GM12874 (cell line): ENCODE results near the gene ARL4D.

Experiments used
- CTCF ChIP-seq: IDR thresholded peaks from 2 replicates; pipeline ENCODE4 v1.5.1; 2011; ENCODE audit warnings: low read depth, mild to moderate bottlenecking, control low read depth, low read length, moderate library complexity; ENCODE audit not compliant: insufficient read depth

Gene ARL4D

GRCh38 chr17:43389046-43389947 lies 9.5 kb upstream of the ARL4D start:
- peak; percentile 82 for TF ChIP-seq CTCF

GRCh38 chr17:43392397-43392796 lies 6.4 kb upstream of the ARL4D start:
- TF ChIP-seq CTCF = no peak

- peak; percentile 76 for TF ChIP-seq CTCF
These were observed 4.8 kb upstream of the ARL4D start for GRCh38 chr17:43393944-43394482.

- TF ChIP-seq CTCF = no peak
These were observed 3.6 kb upstream of the ARL4D start for GRCh38 chr17:43395165-43395564.

- no peak for TF ChIP-seq CTCF
These were observed 2.2 kb upstream of the ARL4D start for GRCh38 chr17:43396491-43397060.

GRCh38 chr17:43399839-43400328 lies 1.1 kb downstream of the ARL4D start:
- TF ChIP-seq CTCF = no peak

- TF ChIP-seq CTCF = no peak
These were observed 2.3 kb downstream of the ARL4D start for GRCh38 chr17:43400943-43401717.
